Right atrium auricular region (tissue), 2 donors: ENCODE measurements around the gene PRODH2. TPM values are rescaled to one million over a fixed set of nuclear protein-coding genes. Genes with fewer than 3 reads are reported as not detected.

ENCODE experiments used
- DNase-seq: peaks from one replicate; pipeline ENCODE4 v3.0.0-alpha.2; 2019; ENCODE audit warnings: low spot score
- H3K27ac ChIP-seq, 2 donors: fragments of 200-600 bp; sonication (generic); 1 replicate in 1 of 2; 2 replicates in 1 of 2; pipeline ENCODE4 v1.5.1; 2016 to 2019
- H3K27me3 ChIP-seq, 2 donors: fragments of 200-600 bp; sonication (generic); one replicate each; pipeline versions ENCODE4 v1.5.1 to v1.6.0; 2017 to 2019
- H3K36me3 ChIP-seq: fragments of 200-600 bp; sonication (generic); one replicate; pipeline ENCODE4 v1.5.1; 2016
- H3K4me1 ChIP-seq, 2 donors: fragments of 200-600 bp; sonication (generic); one replicate each; pipeline versions ENCODE4 v1.5.1 to v1.6.0; 2017 to 2019
- H3K4me3 ChIP-seq, 2 donors: fragments of 200-600 bp; sonication (generic); 1 replicate in 1 of 2; 2 replicates in 1 of 2; pipeline ENCODE4 v1.5.1; 2017 to 2019; ENCODE audit warnings: mild to moderate bottlenecking in 1 of 2, moderate library complexity in 1 of 2
- H3K9me3 ChIP-seq, 2 donors: fragments of 200-600 bp; sonication (generic); one replicate each; pipeline ENCODE4 v1.5.1; 2019
- CTCF ChIP-seq, 2 donors: fragments of 200-600 bp; sonication (generic); IDR thresholded peaks; one replicate each; pipeline ENCODE4 v1.5.1; 2019; ENCODE audit warnings: antibody characterized with exemption in 2 of 2
- total RNA-seq, 2 donors: library from RNA; depleted of rRNA; stranded (reverse); fragments of >200 nt; gene quantifications; one replicate each; pipeline ENCODE4 v1.1.0, GENCODE V29; 2016

PRODH2 gene
- total RNA-seq, 2 donors from 2014 or later = not detected

- Histone ChIP-seq H3K27me3 (peaks cover 5 to 22% of the 10 kb centered on the region in 2 donors), H3K36me3 (no peaks in the 10 kb centered on the region), H3K4me3 (no peak overlapping the region), H3K4me1 (peaks cover 0 to 17% of the 10 kb centered on the region in 2 donors), H3K27ac (no peak overlapping the region), H3K9me3 (no peaks in the 10 kb centered on the region)
- DNase-seq = no peak
- no peak for TF ChIP-seq CTCF (IDR thresholded peaks at IDR 0.05)
Observed at GRCh38 chr19:35858311-35858710, 45.7 kb upstream of the PRODH2 start.

- Histone ChIP-seq H3K27me3 (peaks cover 5 to 22% of the 10 kb centered on the region in 2 donors), H3K4me3 (peak within 1 kb of the TSS; percentile 30 to 53), H3K4me1 (peaks cover 0 to 17% of the 10 kb centered on the region in 2 donors), H3K9me3 (no peaks in the 10 kb centered on the region), H3K27ac (no peak within 1 kb of the TSS), H3K36me3 (no peaks in the 10 kb centered on the region)
- no peak for TF ChIP-seq CTCF (IDR thresholded peaks at IDR 0.05)
- no peak for DNase-seq
Observed at GRCh38 chr19:35856546-35857149, 44.0 kb upstream of the PRODH2 start, which contains the start of gene KIRREL2. Gene KIRREL2, plus strand, starts transcription at chr19:35856911. Its CDS starts 209 bp downstream, at chr19:35857120.

- peaks cover 5 to 26% of the 10 kb centered on the region in 2 donors for H3K27me3 ChIP-seq
Observed at GRCh38 chr19:35853038-35853756, 40.6 kb upstream of the PRODH2 start.

GRCh38 chr19:35852029-35852780 lies 39.6 kb upstream of the PRODH2 start, which contains the start of gene NPHS1:
Gene NPHS1, minus strand, starts transcription at chr19:35852504. Its CDS starts 667 bp downstream, at chr19:35851837.
- TF ChIP-seq CTCF (IDR thresholded peaks at IDR 0.05) = no peak
- peaks cover 5 to 26% of the 10 kb centered on the region in 2 donors for H3K27me3 ChIP-seq

More at GRCh38 chr19:35853038-35853756, 40.6 kb upstream of the PRODH2 start:
- no peak for TF ChIP-seq CTCF (IDR thresholded peaks at IDR 0.05)
- DNase-seq = no peak
- Histone ChIP-seq H3K4me1 (peaks cover 0 to 17% of the 10 kb centered on the region in 2 donors), H3K4me3 (no peak overlapping the region), H3K36me3 (no peaks in the 10 kb centered on the region), H3K27ac (no peak overlapping the region), H3K9me3 (no peaks in the 10 kb centered on the region)

GRCh38 chr19:35851213-35852028 lies 38.8 kb upstream of the PRODH2 start:
- no peaks in the 10 kb centered on the region for H3K36me3 ChIP-seq
- peaks cover 5 to 26% of the 10 kb centered on the region in 2 donors for H3K27me3 ChIP-seq
- TF ChIP-seq CTCF (IDR thresholded peaks at IDR 0.05) = no peak
- no peak overlapping the region for H3K27ac ChIP-seq
- DNase-seq = no peak
- H3K4me1 ChIP-seq = peaks cover 0 to 6% of the 10 kb centered on the region in 2 donors
- H3K9me3 ChIP-seq = no peaks in the 10 kb centered on the region
- H3K4me3 ChIP-seq = no peak overlapping the region

More at GRCh38 chr19:35852029-35852780, 39.6 kb upstream of the PRODH2 start, which contains the start of gene NPHS1:
- Histone ChIP-seq H3K9me3 (no peaks in the 10 kb centered on the region), H3K36me3 (no peaks in the 10 kb centered on the region), H3K4me1 (peaks cover 0 to 14% of the 10 kb centered on the region in 2 donors), H3K4me3 (no peak within 1 kb of the TSS), H3K27ac (no peak within 1 kb of the TSS)
- DNase-seq = no peak
